Head of caudate nucleus (tissue), 42 donors: ENCODE data around the gene ZMYND19.
"Not testable (repeated sequence)": the region's sequence is repeated elsewhere in the genome, so short reads cannot be mapped to it uniquely, and the experiment has no call there.

Source experiments
- DNase-seq, 42 donors: peaks; one replicate each; pipeline versions ENCODE4 v3.0.0 to v3.0.0-alpha.2; 2020 to 2021; ENCODE audit warnings: mixed read lengths in 7 of 42
- intact Hi-C: fragments of 100-400 bp; cut with DNase I; formaldehyde crosslinking; loops from one replicate; pipeline ENCODE4 v1.15.0; 2022

Gene ZMYND19

DNA sequence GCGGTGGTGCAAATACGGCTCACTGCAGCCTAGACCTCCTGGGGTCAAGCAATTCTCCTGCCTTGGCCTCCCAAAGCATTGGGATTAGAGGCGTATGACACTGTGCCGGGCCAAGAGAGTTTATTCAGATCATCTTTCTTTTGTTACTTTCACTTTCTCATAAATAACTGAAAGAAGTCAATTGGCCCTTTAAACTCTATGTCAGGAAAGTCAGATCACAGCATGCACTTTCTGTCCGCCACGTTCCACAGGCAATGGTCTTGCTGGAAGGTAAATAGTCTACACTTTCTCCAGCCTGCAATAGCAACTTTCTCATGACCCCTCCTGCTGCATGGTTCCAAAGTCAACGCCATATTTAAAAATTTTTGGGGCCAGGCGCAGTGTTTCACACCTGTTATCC is 8.6 kb upstream of the ZMYND19 start:
- intact Hi-C loops = no loop called here
- DNase-seq = no peak

DNA sequence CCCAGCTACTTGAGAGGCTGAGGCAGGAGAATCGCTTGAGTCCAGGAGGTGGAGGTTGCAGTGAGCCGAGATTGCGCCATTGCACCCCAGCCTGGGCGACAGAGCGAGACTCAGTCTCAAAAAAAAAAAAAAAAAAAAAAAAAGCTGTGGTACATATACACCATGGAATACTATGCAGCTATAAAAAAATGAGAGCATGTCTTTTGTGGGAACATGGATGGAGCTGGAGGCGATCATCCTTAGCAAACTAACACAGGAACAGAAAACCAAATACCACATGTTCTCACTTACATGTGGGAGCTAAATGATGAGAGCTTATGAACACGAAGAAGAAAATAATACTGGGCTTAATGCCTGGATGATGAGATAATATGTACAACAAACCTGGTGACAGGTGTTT is 6.3 kb upstream of the ZMYND19 start:
- DNase-seq, intact Hi-C loops: not testable (repeated sequence)

DNA sequence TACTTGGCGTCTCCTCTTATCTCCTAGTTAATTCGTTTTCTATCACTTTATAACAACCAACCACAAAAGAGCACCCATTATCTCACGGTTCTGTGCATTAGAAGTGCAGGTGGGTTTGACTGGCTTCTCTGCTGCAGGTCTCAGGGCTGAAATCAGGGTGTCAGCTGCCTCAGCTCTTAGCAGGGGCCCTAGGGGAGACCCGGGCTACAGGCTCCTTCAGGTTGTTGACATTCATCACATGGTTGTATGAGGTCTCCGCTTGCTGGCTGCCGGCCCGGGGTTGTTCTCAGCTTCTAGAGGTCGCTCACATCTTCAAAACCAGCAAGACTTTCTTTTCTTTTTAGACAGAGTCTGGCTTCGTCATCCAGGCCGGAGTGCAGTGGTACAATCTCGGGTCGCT is 2.9 kb upstream of the ZMYND19 start:
- peak in 1 of 42 donors; percentile 54 for DNase-seq
- intact Hi-C loops = loop anchor here (5.0 kb wide), 1 partner anchor 41 kb away; the partner anchor contains the start of genes MRPL41 and PNPLA7

DNA sequence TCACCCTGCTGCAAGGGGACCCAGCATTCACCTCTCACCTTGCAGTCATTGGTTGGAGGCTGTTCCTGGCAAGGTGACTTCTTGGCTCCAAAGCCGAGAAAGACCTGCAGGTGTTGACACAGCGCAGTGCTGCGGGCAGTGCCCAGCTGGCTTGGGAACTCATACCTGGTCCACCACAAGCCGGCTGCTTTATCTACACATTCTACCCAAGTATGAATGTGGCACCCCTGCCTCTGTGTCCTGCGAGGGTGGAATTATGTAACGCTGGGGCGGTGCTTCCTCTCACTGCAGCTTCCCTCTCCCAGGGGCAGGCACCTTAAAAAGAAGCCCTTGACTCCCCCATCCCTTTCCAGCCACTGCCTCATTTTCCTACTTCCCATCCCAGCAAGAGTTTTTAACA is 2.5 kb upstream of the ZMYND19 start:
- DNase-seq = peak in 40 of 42 donors; percentile 49 to 93 (median 76)
- intact Hi-C loops = loop anchor here (5.0 kb wide), 1 partner anchor 40 kb away; the partner anchor contains the start of genes MRPL41 and PNPLA7

DNA sequence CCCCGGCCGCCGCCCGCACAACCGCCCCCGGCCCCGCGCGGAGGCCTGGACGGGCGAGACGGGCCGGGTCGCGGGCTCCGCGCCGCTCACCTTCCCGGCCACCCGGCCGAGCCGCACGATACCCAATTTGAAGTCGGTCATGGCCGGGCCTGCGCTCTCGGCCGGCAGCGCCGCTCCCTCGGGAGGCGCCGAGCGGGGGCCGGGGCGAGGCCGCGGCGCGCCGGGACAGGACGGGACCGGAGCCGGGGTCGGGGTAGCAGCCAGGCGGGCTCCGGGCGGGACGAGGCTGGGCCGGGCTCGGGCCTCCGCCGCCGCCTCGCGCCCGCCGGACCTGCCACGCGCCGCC is 216 bp downstream of the ZMYND19 start:
- intact Hi-C loops = loop anchor here (5.0 kb wide), 1 partner anchor 38 kb away; the partner anchor contains the start of genes MRPL41 and PNPLA7
- DNase-seq = no peak

DNA sequence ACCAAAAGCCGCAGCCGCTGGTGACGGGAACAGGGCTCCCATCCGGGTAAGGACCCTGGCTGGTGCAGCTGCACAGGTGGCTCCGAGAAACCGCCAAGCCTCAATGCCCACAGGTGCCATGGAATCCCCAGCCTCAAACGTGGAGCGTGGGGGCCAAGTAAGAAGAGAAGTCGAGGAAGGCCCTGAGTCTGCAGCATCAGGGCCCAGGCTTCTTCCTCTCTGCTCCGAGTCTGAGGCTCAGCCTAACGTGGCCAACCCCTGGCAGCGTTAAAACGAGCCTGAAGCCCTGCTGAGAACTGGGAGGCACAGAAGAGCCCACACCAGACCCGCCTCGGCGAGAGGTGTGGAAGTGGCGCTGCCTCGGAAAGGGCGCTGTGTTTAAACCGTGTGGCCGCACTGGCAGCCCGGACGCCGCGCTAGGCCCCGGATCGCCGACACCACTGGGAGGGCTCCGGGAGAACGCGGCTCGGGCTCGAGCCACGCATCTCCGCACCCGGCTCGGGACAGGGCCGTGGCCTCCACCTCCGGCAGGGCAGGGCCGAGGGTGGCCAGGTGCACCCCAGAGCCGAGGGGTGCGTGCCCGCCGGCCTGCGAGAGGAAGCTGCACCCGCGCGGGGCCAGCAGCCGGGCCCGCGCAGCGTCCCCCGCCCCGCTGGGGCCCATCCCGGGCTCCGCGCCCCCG is 730 bp downstream of the ZMYND19 start:
- intact Hi-C loops = loop anchor here (5.0 kb wide), 1 partner anchor 37 kb away; the partner anchor contains the start of genes MRPL41 and PNPLA7
- no peak for DNase-seq

DNA sequence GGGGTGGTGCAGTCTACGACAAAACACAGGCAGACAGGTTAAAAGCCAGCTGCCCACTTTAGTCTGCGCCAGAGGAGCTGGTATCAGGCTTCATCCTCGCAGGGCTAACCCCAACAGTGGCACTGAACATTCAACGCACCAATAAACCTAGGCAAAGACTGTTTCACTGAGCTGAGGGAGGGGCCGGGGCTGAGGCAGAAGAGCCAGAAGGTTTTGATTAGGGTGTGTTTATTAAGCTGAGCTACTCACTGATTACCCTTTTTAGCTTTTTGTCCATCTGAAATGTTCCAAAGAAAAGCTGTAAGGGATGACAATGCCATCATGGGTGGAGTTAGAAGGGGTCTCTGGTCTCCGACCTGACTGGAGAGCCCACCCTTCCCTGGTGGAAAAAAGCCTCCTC is 1.4 kb downstream of the ZMYND19 start:
- intact Hi-C loops = no loop called here
- DNase-seq = no peak

DNA sequence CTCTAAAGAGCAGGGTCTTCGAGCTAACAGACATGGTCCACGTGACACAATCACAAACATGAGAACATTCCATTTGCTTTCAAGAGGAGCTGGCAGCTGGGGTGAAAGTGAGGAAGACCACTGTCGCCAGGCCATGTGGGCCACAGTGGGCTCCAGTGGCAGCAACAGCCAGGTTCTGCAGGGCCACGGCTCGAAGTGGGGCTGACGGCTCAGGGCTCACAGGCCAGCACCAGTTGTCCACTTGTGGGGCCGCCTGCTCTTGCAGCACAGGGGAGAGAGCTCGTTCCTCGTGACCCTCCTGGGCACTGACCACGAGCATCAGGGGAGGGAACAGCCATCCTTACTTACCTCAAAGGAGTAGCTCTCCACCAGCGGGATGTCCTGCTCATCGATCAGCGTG is 2.0 kb downstream of the ZMYND19 start:
- intact Hi-C loops = no loop called here
- no peak for DNase-seq

DNA sequence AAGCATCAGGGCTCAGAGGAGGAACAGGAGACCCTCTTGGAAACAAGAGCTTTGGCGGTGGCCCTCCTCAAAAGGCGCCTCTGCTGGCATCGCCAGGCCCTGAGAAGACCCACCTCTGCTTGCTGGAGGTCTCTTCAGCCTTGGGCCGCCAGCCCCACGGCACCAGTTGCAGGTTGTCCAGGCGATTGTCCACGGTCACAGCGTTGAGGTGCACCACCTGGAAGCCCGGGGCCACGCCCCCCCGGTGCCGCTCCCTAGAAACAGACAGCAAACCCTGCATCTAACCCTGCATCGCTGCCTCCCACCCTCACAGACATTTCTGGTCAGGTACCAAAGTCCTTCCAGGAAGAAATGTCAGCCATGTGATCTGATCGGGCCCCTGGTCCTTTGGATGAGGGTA is 3.5 kb downstream of the ZMYND19 start:
- intact Hi-C loops = no loop called here
- no peak for DNase-seq

DNA sequence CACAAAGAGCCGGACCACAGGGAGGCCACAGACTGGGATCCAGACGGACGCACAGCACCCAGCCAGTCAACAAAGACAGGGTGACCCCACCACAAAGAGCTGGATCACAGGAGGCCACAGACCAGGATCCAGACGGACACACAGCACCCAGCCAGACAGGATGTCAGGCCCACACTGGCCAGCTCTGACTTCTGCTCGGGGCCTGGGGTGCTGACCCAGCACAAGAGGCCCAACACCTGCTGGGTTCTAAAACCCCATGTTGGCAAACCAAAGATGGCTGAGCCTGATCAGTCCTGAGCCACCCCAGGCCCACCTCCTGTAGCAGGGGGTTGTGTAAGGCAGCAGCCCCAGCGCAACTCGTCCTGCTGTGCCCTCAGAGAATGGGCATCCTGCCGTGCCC is 6.4 kb downstream of the ZMYND19 start:
- intact Hi-C loops = no loop called here
- no peak for DNase-seq

DNA sequence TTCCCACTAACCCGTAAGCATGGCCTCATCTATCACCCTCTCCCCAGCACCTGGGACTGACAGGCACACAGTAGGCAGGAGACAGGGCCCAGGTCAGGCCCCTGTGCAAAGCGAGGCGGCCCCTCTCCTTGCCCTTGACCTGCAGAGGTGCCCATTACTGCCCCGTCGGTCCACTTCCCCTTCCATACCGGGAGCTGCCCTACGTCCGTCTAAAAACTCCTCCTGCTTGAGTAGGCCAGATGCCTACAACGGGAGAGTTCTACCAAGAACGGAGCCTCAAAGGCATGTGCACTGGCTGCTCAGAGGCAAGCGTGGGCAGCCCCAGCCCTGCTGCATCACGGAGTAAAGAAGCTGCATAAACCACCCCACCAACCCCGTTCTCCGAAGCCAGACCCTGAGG is 7.0 kb downstream of the ZMYND19 start:
- intact Hi-C loops = no loop called here
- no peak for DNase-seq

DNA sequence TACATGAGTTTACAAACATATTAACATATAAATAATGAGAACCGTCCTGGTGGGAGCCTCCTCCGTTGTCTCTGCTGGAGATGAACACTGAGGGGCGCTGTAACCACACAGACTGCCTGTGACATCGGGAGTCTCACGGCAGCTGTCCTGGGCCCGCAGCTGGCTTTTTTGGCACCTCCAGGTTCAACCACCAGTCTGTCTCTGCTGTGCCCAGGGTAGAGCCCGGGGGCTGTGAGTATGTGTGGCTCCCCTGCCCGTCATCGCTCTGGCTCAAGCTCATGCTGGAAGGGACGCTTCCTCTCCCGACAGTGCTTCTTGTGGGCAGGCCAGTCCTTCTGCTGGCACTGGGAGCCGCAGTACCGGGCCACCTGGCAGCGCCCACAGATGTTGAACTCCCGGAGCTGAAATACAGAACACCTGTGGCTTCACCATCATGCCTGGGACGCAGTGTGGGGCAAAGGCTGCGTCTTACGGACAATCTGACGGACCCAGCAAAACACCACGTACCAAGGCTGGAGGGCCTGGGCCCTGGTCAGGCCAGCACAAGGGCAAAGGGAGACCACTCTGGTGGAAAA is 7.9 kb downstream of the ZMYND19 start:
- intact Hi-C loops = no loop called here
- DNase-seq = peak in 4 of 42 donors; percentile 20 to 46 (median 27)

DNA sequence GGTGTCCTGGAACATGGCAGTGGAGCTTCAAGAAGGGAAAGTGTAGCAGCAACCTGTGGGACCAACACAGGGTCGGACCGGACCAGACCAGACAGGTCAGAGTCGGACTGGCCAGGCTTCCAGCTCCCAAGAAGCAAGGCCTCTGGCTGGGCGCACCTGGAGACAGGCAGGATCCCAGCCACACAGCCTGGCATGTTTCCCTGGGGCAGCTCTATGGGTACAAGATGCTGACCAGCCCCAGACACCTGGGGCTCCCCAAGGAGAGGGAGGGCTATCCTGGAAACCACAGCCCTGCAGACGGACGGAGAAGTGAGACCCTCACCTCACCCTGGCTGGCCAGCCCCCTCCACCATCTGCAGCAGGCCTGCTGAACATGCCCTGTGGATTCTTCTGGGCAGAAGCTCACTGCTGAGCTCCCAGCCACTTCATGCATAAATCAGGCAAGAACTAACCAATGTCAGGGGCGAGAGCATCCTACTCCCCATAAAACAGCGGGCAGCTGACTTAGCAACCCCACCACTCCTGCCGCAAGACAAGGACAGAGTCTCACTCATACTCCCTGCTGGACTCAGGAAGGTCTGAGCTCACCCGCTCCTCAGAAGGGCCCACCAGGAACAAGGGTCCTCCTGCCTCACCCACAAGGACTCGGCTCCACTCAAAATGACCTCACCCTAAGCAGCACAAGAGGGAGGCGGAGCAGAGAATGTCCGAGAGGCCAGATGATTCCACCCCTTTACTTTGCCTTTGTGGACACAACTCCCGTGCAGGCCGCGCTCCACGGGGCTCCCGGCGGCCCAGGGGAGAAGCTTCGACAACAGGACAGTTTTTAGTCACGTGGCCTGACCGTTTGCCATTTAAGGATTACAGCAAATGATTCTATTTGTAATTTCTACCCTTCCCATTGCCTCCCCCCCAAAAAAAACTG is 8.7 kb downstream of the ZMYND19 start:
- DNase-seq = no peak
- intact Hi-C loops = no loop called here

DNA sequence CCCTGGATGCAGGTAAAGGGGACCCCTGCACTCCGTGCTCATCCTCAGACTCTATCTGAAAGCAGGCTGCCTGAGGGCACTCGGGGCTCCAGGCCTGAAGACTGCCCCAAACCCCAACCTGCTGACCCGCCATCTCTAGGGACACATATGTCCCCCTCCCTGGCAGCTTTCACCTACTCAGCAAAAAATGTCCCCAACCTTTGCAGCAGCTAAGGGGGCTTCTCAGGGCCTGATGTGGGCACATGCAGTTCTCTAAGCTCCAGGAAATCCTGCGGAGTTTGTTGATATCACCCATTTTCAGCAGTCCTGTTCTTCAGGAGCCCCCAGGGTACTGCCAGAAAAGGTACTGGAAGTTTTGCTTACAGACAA is 9.4 kb downstream of the ZMYND19 start:
- intact Hi-C loops = no loop called here
- DNase-seq = no peak

DNA sequence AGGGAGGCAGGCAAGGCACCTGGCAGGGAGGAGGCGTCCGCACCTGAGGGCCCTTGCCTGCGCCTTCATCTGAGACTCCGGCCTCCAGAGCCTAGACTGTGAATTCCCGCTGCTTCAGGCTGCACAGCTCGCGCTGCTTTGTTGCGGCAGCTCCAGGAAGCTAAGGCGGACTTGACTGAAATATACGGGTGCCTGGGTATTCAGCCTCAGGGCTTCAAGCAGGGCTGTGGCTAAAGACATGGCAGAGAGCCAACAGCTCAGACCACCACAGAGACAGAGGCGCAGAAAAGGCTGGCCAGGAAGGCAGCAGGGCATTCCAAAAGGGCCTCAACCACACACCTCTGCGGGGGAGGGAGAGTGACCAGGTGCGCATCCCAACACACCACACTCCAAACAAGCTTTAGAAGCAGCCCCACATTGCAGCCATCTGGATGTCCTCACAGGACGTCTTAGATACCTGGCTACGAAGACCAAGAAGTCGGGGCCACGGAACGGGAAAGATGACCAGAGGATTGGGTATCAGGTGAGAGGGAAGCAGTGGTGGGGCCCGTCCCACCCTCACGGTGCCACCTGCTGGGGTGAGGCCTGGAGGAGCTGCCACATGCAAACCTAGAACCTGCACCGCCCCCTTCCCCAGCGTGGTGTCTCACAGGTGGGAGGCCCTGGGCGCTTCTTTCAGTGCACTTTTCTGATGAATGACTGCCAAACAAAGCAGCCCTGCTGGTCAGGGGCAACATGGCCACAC is 9.9 kb downstream of the ZMYND19 start:
- DNase-seq = no peak

DNA sequence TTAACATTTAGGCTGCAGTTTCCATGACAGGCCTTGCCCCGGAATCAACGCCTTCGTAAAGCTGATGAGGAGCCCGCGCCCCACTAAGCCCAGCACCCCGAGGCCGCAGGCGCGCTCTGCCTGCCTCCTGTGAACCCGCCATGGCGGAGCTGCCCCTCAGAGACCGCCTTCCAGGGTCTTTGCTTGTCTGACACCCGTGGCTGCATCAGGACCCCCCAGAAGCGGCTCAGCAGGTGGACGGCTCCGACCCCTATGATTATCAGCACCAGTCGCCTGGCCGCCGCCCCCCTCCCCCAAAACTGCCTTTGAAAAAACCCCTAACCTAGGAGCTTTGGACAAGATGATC is 11.1 kb downstream of the ZMYND19 start:
- DNase-seq = no peak
- intact Hi-C loops = loop anchor here (5.0 kb wide), 1 partner anchor 38 kb away; the partner anchor contains the start of gene EHMT1

More for the DNA sequence above, 9.9 kb downstream of the ZMYND19 start:
- intact Hi-C loops = no loop called here

DNA sequence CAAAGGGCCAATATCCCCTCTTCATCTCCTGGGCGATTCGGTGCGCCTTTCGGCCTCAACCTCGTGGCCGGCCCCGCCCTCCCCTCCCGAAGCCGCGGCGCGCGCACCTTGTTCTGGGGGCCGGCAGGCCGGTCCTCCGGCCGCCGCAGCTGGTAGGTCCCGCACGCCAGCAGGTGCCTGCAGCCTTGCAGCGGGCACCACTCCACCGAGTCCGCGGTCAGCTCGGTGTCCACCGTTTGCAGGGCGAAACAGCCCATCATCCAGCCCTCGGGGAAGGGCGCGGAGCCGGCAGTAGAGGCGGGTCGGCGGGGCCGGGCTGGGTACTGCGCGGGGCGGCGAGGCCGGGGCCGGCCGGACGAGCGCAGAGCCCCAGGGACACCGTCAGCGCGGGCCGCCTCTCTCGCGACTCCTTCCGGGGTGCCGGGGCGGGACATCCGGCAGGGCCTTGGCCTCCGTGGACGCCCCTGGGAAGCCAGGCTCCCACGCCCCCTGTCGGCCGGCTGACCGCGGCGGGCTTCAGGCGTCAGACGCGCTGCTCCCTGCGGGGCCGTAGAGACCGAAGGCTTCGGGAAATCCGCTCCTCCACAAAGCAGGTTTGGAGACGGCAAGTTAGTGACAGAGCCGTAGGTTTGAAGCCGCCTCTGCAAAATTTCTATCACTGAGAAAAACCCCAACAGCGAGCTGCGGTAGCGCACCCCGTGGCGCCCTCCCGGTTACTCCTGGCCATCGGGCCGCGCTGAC is 11.6 kb downstream of the ZMYND19 start, which contains the start of gene DPH7:
DPH7 (minus strand) TSS at position 408 of the 741 bp plus-strand sequence; CDS start at position 260, 148 bp downstream.
- intact Hi-C loops = loop anchor here (5.0 kb wide), 1 partner anchor 39 kb away; the partner anchor contains the start of gene EHMT1

DNA sequence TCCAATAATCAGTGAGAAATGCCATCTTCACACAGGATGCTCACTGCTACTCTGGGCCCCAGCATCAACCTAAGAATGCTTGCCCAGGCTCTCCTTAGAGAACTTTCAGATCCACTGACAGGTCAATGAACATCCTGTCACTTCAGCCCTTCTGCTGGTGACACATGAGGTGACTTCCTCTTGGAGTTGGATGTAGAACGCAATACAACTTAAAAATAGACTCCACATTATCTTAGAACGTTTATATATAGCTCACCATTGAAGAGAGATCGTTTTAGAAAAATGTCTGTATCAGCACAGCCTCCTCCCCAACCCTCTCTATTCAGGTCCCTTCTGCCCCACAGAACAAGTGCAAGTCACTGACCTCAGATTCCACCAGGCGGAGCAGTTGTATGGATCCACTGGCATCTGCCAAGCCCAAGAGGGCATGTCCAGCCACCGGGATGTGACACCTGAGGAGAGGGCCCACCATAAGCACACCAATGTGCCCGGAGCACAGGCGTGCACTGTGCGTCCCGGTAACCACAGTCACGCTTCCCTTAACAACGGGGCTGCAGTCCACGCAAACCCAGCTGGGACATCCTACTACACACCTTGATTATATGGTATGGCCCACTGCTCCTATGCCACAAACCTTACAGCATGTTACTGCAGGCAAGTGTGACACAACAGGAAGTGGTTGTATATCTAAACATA is 14.4 kb downstream of the ZMYND19 start:
- intact Hi-C loops = loop anchor here (5.0 kb wide), 1 partner anchor 41 kb away; the partner anchor contains the start of gene EHMT1
- peak in 1 of 42 donors; percentile 22 for DNase-seq

More for the DNA sequence above, 11.6 kb downstream of the ZMYND19 start, which contains the start of gene DPH7:
- DNase-seq = peak; percentile 91 to 100 (median 98)
